Naive thymus-derived CD8-positive, alpha-beta T cell (primary cell): ENCODE data around the gene TRIM7. TPM values are rescaled to one million over a fixed set of nuclear protein-coding genes. Genes with fewer than 3 reads are reported as not detected.

Source experiments
- ATAC-seq, 2 donors: fragments of 150-1000 bp; cut with Tn5 transposase in 1 of 2; sonication (Bioruptor Pico), chemical (Tn5 transposase) in 1 of 2; 1 replicate in 1 of 2; 2 replicates in 1 of 2; pipeline ENCODE4 v1.10.0; 2021; ENCODE audit warnings: mild to moderate bottlenecking in 2 of 2, moderate library complexity in 2 of 2
- POLR2A ChIA-PET: fragments of 350-600 bp; sonication (Branson Sonifier 250); formaldehyde crosslinking; loops from one replicate; lab custom pipeline; 2021; ENCODE audit warnings: antibody characterized with exemption; lab: Charles Lee
- DNase-seq, 10 donors: peaks; one replicate each; pipeline versions ENCODE4 v3.0.0 to v3.0.0-alpha.2; 2020 to 2022
- H3K27ac Mint-ChIP-seq, 10 donors: one replicate each; pipeline ENCODE4 v1.8.0; 2020 to 2022; ENCODE audit warnings: mild to moderate bottlenecking in 10 of 10, mixed read lengths in 10 of 10, moderate library complexity in 4 of 10, inconsistent platforms in 1 of 10
- H3K27me3 Mint-ChIP-seq, 5 donors: one replicate each; pipeline ENCODE4 v1.8.0; 2021 to 2022; ENCODE audit warnings: mixed read lengths in 5 of 5
- H3K36me3 Mint-ChIP-seq, 3 donors: one replicate each; pipeline ENCODE4 v1.8.0; 2020 to 2022; ENCODE audit warnings: mixed read lengths in 3 of 3, mild to moderate bottlenecking in 2 of 3, inconsistent platforms in 1 of 3
- H3K4me1 Mint-ChIP-seq, 4 donors: one replicate each; pipeline ENCODE4 v1.8.0; 2021 to 2022; ENCODE audit warnings: mixed read lengths in 4 of 4
- H3K4me3 Mint-ChIP-seq, 10 donors: one replicate each; pipeline ENCODE4 v1.8.0; 2020 to 2022; ENCODE audit warnings: mild to moderate bottlenecking in 10 of 10, mixed read lengths in 10 of 10, moderate library complexity in 6 of 10, inconsistent platforms in 1 of 10
- H3K9me3 Mint-ChIP-seq, 9 donors: one replicate each; pipeline ENCODE4 v1.8.0; 2020 to 2022; ENCODE audit warnings: mixed read lengths in 9 of 9, mild to moderate bottlenecking in 3 of 9, inconsistent platforms in 1 of 9, moderate library complexity in 1 of 9
- polyA plus RNA-seq, 3 donors: library from polyadenylated mRNA; unstranded; fragments of 300-500 nt; fragmentation: Illumina TruSeq; gene quantifications; one replicate each; pipeline ENCODE4 v1.2.3, GENCODE V29; 2021
- total RNA-seq, 8 experiments: library from RNA in 2 of 8; stranded (reverse) in 2 of 8; gene quantifications; one replicate each; pipeline ENCODE4 v1.2.3 and lab custom pipeline; 2021 to 2026

TRIM7 gene
- total and polyA plus RNA-seq, 5 experiments from 2014 or later, result 0.40 to 4.2 (median 3.7) TPM; not detected in 2

GRCh38 chr5:181189962-181190710, 14.9 kb downstream of the TRIM7 start:
- H3K27ac Mint-ChIP-seq, result peak overlapping the region; percentile 90 to 100 (median 96)
- peak overlapping the region; percentile 92 to 98 (median 98) for H3K4me3 Mint-ChIP-seq
- peaks cover 0 to 16% (median 0%) of the 10 kb centered on the region in 9 donors for H3K9me3 Mint-ChIP-seq
- ATAC-seq, result peak; percentile 14 to 16
- peaks cover 0 to 10% (median 6%) of the 10 kb centered on the region in 3 donors for H3K36me3 Mint-ChIP-seq
- H3K4me1 Mint-ChIP-seq, result peaks cover 24 to 48% (median 41%) of the 10 kb centered on the region in 4 donors
- DNase-seq, result peak in 7 of 10 donors; percentile 24 to 72 (median 53)
- peaks cover 0 to 15% (median 0%) of the 10 kb centered on the region in 5 donors for H3K27me3 Mint-ChIP-seq
- POLR2A ChIA-PET, result interaction anchor here (0.8 to 13.1 kb wide), 19 partner anchors 13 to 387 kb away, joined by 3 to 286 read pairs (median 10); partner anchors contain the start of genes RACK1, TRIM41, TRIM52 and TRIM7

- Mint-ChIP-seq H3K9me3 (peaks cover 0 to 16% (median 0%) of the 10 kb centered on the region in 9 donors), H3K36me3 (peaks cover 0 to 10% (median 6%) of the 10 kb centered on the region in 3 donors), H3K27me3 (peaks cover 0 to 15% (median 0%) of the 10 kb centered on the region in 5 donors), H3K4me1 (peaks cover 24 to 50% (median 46%) of the 10 kb centered on the region in 4 donors), H3K4me3 (peak overlapping the region; percentile 92 to 98 (median 98)), H3K27ac (peak overlapping the region; percentile 90 to 100 (median 96))
- ATAC-seq (peak; percentile 33 to 46), DNase-seq (peak; percentile 20 to 83 (median 60))
- POLR2A ChIA-PET, result interaction anchor here (0.8 to 13.1 kb wide), 18 partner anchors 9 to 386 kb away, joined by 3 to 286 read pairs (median 10); partner anchors contain the start of genes RACK1, TRIM41, TRIM52 and TRIM7
Observed at GRCh38 chr5:181189363-181189961, 15.5 kb downstream of the TRIM7 start.

- Mint-ChIP-seq H3K27me3 (peaks cover 0 to 15% (median 0%) of the 10 kb centered on the region in 5 donors), H3K9me3 (peaks cover 0 to 16% (median 0%) of the 10 kb centered on the region in 9 donors), H3K36me3 (peaks cover 0 to 10% (median 6%) of the 10 kb centered on the region in 3 donors), H3K4me1 (peaks cover 26 to 56% (median 51%) of the 10 kb centered on the region in 4 donors), H3K27ac (peak overlapping the region; percentile 90 to 100 (median 96)), H3K4me3 (peak overlapping the region; percentile 92 to 98 (median 98))
- POLR2A ChIA-PET, result interaction anchor here (0.6 to 13.1 kb wide), 16 partner anchors 10 to 379 kb away, joined by 4 to 286 read pairs (median 10); partner anchors contain the start of genes RACK1, TRIM41, TRIM52 and TRIM7
- DNase-seq (peak; percentile 45 to 95 (median 83)), ATAC-seq (peak; percentile 4 to 11)
Observed at GRCh38 chr5:181188700-181189362, 16.2 kb downstream of the TRIM7 start.

- Mint-ChIP-seq H3K4me3 (peak overlapping the region; percentile 92 to 98 (median 98)), H3K4me1 (peaks cover 25 to 56% (median 49%) of the 10 kb centered on the region in 4 donors), H3K27me3 (peaks cover 0 to 15% (median 0%) of the 10 kb centered on the region in 5 donors), H3K9me3 (peaks cover 0 to 16% (median 0%) of the 10 kb centered on the region in 9 donors), H3K27ac (peak overlapping the region; percentile 90 to 100 (median 96)), H3K36me3 (peaks cover 0 to 10% (median 6%) of the 10 kb centered on the region in 3 donors)
- ATAC-seq (no peak), DNase-seq (peak in 8 of 10 donors; percentile 37 to 74 (median 61))
- POLR2A ChIA-PET, result interaction anchor here (1.1 to 13.1 kb wide), 9 partner anchors 15 to 377 kb away, joined by 7 to 286 read pairs (median 35); partner anchors contain the start of genes RACK1, TRIM41, TRIM52 and TRIM7
Observed at GRCh38 chr5:181187500-181188213, 17.3 kb downstream of the TRIM7 start.

- DNase-seq (peak in 1 of 10 donors; percentile 29), ATAC-seq (no peak)
- Mint-ChIP-seq H3K4me3 (peak overlapping the region in 7 of 10 donors; percentile 15 to 98 (median 98)), H3K27ac (peak overlapping the region; percentile 8 to 100 (median 77)), H3K36me3 (peaks cover 0 to 10% (median 6%) of the 10 kb centered on the region in 3 donors), H3K4me1 (peaks cover 23 to 55% (median 50%) of the 10 kb centered on the region in 4 donors), H3K9me3 (peaks cover 0 to 16% (median 0%) of the 10 kb centered on the region in 9 donors), H3K27me3 (peaks cover 0 to 13% (median 0%) of the 10 kb centered on the region in 5 donors)
- POLR2A ChIA-PET, result interaction anchor here (0.6 to 13.1 kb wide), 8 partner anchors 14 to 376 kb away, joined by 3 to 286 read pairs (median 61); partner anchors contain the start of genes RACK1, TRIM41, TRIM52 and TRIM7
Observed at GRCh38 chr5:181186986-181187499, 18.0 kb downstream of the TRIM7 start.

- Mint-ChIP-seq H3K27me3 (peaks cover 0 to 7% (median 0%) of the 10 kb centered on the region in 5 donors), H3K27ac (peak overlapping the region in 8 of 10 donors; percentile 2 to 93 (median 38)), H3K4me3 (peak overlapping the region in 4 of 10 donors; percentile 33 to 59 (median 41)), H3K4me1 (peaks cover 18 to 52% (median 47%) of the 10 kb centered on the region in 4 donors), H3K36me3 (peaks cover 0 to 7% (median 4%) of the 10 kb centered on the region in 3 donors), H3K9me3 (peaks cover 0 to 10% (median 0%) of the 10 kb centered on the region in 9 donors)
- ATAC-seq (no peak), DNase-seq (no peak)
- POLR2A ChIA-PET, result interaction anchor here (1.4 to 13.1 kb wide), 6 partner anchors 13 to 375 kb away, joined by 4 to 286 read pairs (median 36); partner anchors contain the start of genes TRIM41, TRIM52 and TRIM7
Observed at GRCh38 chr5:181186022-181186421, 19.0 kb downstream of the TRIM7 start.

GRCh38 chr5:181185560-181185959, 19.4 kb downstream of the TRIM7 start:
- Mint-ChIP-seq H3K27ac (peak overlapping the region in 4 of 10 donors; percentile 11 to 93 (median 31)), H3K9me3 (peaks cover 0 to 10% (median 0%) of the 10 kb centered on the region in 9 donors), H3K4me1 (peaks cover 17 to 52% (median 46%) of the 10 kb centered on the region in 4 donors), H3K4me3 (peak overlapping the region in 6 of 10 donors; percentile 20 to 59 (median 35)), H3K27me3 (peaks cover 0 to 7% (median 0%) of the 10 kb centered on the region in 5 donors), H3K36me3 (peaks cover 0 to 7% (median 4%) of the 10 kb centered on the region in 3 donors)
- DNase-seq (no peak), ATAC-seq (no peak)
- POLR2A ChIA-PET, result interaction anchor here (0.5 to 13.1 kb wide), 9 partner anchors 8 to 76 kb away, joined by 3 to 286 read pairs (median 5); partner anchors contain the start of genes TRIM41 and TRIM52

GRCh38 chr5:181184845-181185216, 20.2 kb downstream of the TRIM7 start:
- DNase-seq, result no peak
- no peak for ATAC-seq
- H3K4me1 Mint-ChIP-seq, result peaks cover 17 to 52% (median 42%) of the 10 kb centered on the region in 4 donors
- POLR2A ChIA-PET, result interaction anchor here (0.5 to 13.1 kb wide), 17 partner anchors 8 to 381 kb away, joined by 3 to 286 read pairs (median 4); partner anchors contain the start of genes TRIM41 and TRIM52
- peaks cover 0 to 7% (median 4%) of the 10 kb centered on the region in 3 donors for H3K36me3 Mint-ChIP-seq
- H3K27ac Mint-ChIP-seq, result peak overlapping the region in 9 of 10 donors; percentile 82 to 97 (median 92)
- peak overlapping the region; percentile 29 to 97 (median 92) for H3K4me3 Mint-ChIP-seq
- H3K27me3 Mint-ChIP-seq, result peaks cover 0 to 7% (median 0%) of the 10 kb centered on the region in 5 donors
- H3K9me3 Mint-ChIP-seq, result peaks cover 0 to 10% (median 0%) of the 10 kb centered on the region in 9 donors

- Mint-ChIP-seq H3K9me3 (no peaks in the 10 kb centered on the region), H3K4me3 (peak overlapping the region; percentile 68 to 91 (median 88)), H3K36me3 (no peaks in the 10 kb centered on the region), H3K27me3 (peaks cover 0 to 2% (median 0%) of the 10 kb centered on the region in 5 donors), H3K27ac (peak overlapping the region in 9 of 10 donors; percentile 53 to 95 (median 86)), H3K4me1 (peaks cover 7 to 39% (median 28%) of the 10 kb centered on the region in 4 donors)
- ATAC-seq (no peak), DNase-seq (peak in 1 of 10 donors; percentile 9)
- POLR2A ChIA-PET, result interaction anchor here (1.4 to 13.1 kb wide), 3 partner anchors 9 to 79 kb away, joined by 3 to 286 read pairs (median 51); partner anchors contain the start of genes TRIM41 and TRIM52
Observed at GRCh38 chr5:181182651-181183050, 22.3 kb downstream of the TRIM7 start.
